HepG2 (cell line): ENCODE data around the gene SULT2B1. TPM values are rescaled to one million over a fixed set of nuclear protein-coding genes. Genes with fewer than 3 reads are reported as not detected.

ENCODE experiments used
- HCFC1 ChIP-seq: fragments of 150-350 bp; IDR thresholded peaks from 2 replicates; pipeline ENCODE4 v1.6.1; 2014; ENCODE audit warnings: low read depth, low read length
- NFYC ChIP-seq: IDR thresholded peaks from 2 replicates; pipeline ENCODE4 v1.6.1; 2016; ENCODE audit warnings: missing genetic modification reagents, missing compliant biosample characterization
- SMC3 ChIP-seq: IDR thresholded peaks from 2 replicates; pipeline ENCODE4 v1.6.1; 2011; ENCODE audit warnings: low read length, improper control_type of control experiment
- SP1 ChIP-seq, 2 experiments: fragments of 450-650 bp in 1 of 2; sonication (generic) in 1 of 2; formaldehyde crosslinking in 1 of 2; IDR thresholded peaks; 2 replicates each; pipeline versions ENCODE4 v1.4.0 to v1.6.1; 2016 to 2020; ENCODE audit warnings: missing genetic modification reagents in 1 of 2
- SP2 ChIP-seq: sonication (generic); formaldehyde crosslinking; IDR thresholded peaks from 2 replicates; pipeline ENCODE4 v1.5.1; 2020; ENCODE audit warnings: mild to moderate bottlenecking, missing genetic modification reagents
- SP4 ChIP-seq: sonication (generic); formaldehyde crosslinking; IDR thresholded peaks from 2 replicates; pipeline ENCODE4 v1.8.1; 2023; ENCODE audit warnings: mild to moderate bottlenecking, missing genetic modification reagents
- YY1 ChIP-seq: IDR thresholded peaks from 2 replicates; pipeline ENCODE4 v1.6.1; 2011; ENCODE audit warnings: low read length, low read depth, moderate library complexity, mild to moderate bottlenecking; ENCODE audit not compliant: insufficient read depth, insufficient replicate concordance
- ZNF44 ChIP-seq: sonication (generic); formaldehyde crosslinking; IDR thresholded peaks from 2 replicates; pipeline ENCODE4 v1.5.1; 2020; ENCODE audit warnings: mild to moderate bottlenecking, missing genetic modification reagents
- polyA plus RNA-seq, 8 experiments: library from polyadenylated mRNA; depleted of rRNA in 3 of 8; stranded (reverse) in 7 of 8; unstranded in 1 of 8; fragments of >200 nt; fragmentation: Illumina TruSeq in 4 of 8; extraction: Trizol in 4 of 8; gene quantifications; 2 replicates each; pipeline versions ENCODE4 v1.2.1 to v1.2.3, GENCODE V29; 2011 to 2016; ENCODE audit warnings: low read depth in 4 of 8, missing spikeins in 1 of 8, mixed read lengths in 1 of 8; ENCODE audit not compliant: insufficient read depth in 1 of 8
- total RNA-seq, 5 experiments: library from RNA; depleted of rRNA; stranded (reverse); fragments of >200 nt; fragmentation: Illumina TruSeq; extraction: Trizol; gene quantifications; 2 replicates each; pipeline ENCODE4 v1.2.3, GENCODE V29; 2016; ENCODE audit warnings: low read depth in 1 of 5
- TF ChIP-seq, protein P1 (sequence below): sonication (generic); formaldehyde crosslinking; IDR thresholded peaks from 2 replicates; pipeline ENCODE4 v1.8.1; 2022; ENCODE audit warnings: low read depth, mild to moderate bottlenecking, missing genetic modification reagents
- TF ChIP-seq, protein P2 (sequence below): sonication (generic); formaldehyde crosslinking; IDR thresholded peaks from 2 replicates; pipeline ENCODE4 v1.4.0; 2020; ENCODE audit warnings: missing genetic modification reagents
- TF ChIP-seq, protein P3 (sequence below): IDR thresholded peaks from 2 replicates; pipeline ENCODE4 v1.6.1; 2016; ENCODE audit warnings: mild to moderate bottlenecking
- TF ChIP-seq, protein P4 (sequence below): sonication (generic); formaldehyde crosslinking; IDR thresholded peaks from 2 replicates; pipeline ENCODE4 v1.4.0; 2020; ENCODE audit warnings: mild to moderate bottlenecking, missing genetic modification reagents
- TF ChIP-seq, protein P5 (sequence below): sonication (generic); formaldehyde crosslinking; IDR thresholded peaks from 2 replicates; pipeline ENCODE4 v1.4.0; 2020; ENCODE audit warnings: missing genetic modification reagents
- TF ChIP-seq, protein P6 (sequence below): sonication (generic); formaldehyde crosslinking; IDR thresholded peaks from 2 replicates; pipeline ENCODE4 v1.9.0; 2022; ENCODE audit warnings: missing genetic modification reagents, mild to moderate bottlenecking, borderline replicate concordance
- TF ChIP-seq, protein P7 (sequence below): sonication (generic); formaldehyde crosslinking; conservative IDR thresholded peaks from 2 replicates; pipeline ENCODE4 v1.4.0; 2020; ENCODE audit warnings: missing genetic modification reagents

The SULT2B1 gene
- total and polyA plus RNA-seq, 2 of the 13 experiments (the other 11 are each of a cell fraction or from before 2014, with no cell fraction given) = 0.13 TPM; not detected in 1

DNA sequence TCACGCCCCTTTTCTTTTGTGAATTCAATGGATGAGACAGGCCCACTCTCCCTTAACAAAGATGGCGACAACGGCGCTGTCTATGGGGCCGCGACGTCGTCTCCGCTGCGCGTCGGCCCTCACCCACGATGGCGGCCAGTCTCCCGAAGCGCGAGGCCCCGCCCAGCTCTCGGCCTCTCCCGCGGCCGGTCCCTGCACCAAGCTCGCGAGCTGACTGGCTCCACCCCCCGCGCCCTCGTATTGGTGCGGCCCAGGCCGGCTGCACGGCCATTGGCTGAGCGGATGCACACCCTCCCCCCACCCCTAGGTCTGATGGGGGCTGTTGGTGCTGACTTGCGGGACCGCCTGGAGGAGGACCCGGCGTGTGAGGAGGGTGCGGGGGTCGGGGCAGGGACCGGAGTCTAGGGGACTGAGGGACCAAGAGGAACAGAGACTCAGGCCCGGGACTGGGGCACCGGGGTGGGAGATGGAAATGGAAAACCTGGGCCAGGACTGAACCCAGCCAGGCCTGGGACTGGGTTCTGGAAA, 72.2 kb downstream of the SULT2B1 start (continued):
- TF ChIP-seq, protein P1, sequence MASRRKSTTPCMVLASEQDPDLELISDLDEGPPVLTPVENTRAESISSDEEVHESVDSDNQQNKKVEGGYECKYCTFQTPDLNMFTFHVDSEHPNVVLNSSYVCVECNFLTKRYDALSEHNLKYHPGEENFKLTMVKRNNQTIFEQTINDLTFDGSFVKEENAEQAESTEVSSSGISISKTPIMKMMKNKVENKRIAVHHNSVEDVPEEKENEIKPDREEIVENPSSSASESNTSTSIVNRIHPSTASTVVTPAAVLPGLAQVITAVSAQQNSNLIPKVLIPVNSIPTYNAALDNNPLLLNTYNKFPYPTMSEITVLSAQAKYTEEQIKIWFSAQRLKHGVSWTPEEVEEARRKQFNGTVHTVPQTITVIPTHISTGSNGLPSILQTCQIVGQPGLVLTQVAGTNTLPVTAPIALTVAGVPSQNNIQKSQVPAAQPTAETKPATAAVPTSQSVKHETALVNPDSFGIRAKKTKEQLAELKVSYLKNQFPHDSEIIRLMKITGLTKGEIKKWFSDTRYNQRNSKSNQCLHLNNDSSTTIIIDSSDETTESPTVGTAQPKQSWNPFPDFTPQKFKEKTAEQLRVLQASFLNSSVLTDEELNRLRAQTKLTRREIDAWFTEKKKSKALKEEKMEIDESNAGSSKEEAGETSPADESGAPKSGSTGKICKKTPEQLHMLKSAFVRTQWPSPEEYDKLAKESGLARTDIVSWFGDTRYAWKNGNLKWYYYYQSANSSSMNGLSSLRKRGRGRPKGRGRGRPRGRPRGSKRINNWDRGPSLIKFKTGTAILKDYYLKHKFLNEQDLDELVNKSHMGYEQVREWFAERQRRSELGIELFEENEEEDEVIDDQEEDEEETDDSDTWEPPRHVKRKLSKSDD = peak; percentile 96
- peak; percentile 99 for TF ChIP-seq YY1
- TF ChIP-seq HCFC1 = peak; percentile 57; the same call in 1 of the 2 replicates
- TF ChIP-seq, protein P2, sequence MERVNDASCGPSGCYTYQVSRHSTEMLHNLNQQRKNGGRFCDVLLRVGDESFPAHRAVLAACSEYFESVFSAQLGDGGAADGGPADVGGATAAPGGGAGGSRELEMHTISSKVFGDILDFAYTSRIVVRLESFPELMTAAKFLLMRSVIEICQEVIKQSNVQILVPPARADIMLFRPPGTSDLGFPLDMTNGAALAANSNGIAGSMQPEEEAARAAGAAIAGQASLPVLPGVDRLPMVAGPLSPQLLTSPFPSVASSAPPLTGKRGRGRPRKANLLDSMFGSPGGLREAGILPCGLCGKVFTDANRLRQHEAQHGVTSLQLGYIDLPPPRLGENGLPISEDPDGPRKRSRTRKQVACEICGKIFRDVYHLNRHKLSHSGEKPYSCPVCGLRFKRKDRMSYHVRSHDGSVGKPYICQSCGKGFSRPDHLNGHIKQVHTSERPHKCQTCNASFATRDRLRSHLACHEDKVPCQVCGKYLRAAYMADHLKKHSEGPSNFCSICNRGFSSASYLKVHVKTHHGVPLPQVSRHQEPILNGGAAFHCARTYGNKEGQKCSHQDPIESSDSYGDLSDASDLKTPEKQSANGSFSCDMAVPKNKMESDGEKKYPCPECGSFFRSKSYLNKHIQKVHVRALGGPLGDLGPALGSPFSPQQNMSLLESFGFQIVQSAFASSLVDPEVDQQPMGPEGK (CRISPR knock-in tag) = peak; percentile 66
- TF ChIP-seq, protein P3, sequence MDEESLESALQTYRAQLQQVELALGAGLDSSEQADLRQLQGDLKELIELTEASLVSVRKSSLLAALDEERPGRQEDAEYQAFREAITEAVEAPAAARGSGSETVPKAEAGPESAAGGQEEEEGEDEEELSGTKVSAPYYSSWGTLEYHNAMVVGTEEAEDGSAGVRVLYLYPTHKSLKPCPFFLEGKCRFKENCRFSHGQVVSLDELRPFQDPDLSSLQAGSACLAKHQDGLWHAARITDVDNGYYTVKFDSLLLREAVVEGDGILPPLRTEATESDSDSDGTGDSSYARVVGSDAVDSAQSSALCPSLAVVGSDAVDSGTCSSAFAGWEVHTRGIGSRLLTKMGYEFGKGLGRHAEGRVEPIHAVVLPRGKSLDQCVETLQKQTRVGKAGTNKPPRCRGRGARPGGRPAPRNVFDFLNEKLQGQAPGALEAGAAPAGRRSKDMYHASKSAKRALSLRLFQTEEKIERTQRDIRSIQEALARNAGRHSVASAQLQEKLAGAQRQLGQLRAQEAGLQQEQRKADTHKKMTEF (CRISPR knock-in tag) = peak; percentile 50; the same call in 1 of the 2 replicates
- TF ChIP-seq, protein P4, sequence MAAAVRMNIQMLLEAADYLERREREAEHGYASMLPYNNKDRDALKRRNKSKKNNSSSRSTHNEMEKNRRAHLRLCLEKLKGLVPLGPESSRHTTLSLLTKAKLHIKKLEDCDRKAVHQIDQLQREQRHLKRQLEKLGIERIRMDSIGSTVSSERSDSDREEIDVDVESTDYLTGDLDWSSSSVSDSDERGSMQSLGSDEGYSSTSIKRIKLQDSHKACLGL (CRISPR knock-in tag) = no peak
- TF ChIP-seq SP1 (IDR thresholded peaks at IDR 0.05) = no peak
- peak; percentile 51; the same call in 1 of the 2 replicates for TF ChIP-seq SP1 (CRISPR knock-in tag; IDR thresholded peaks at IDR 0.05)
- TF ChIP-seq NFYC (CRISPR knock-in tag) = peak; percentile 82
- no peak for TF ChIP-seq ZNF44
- TF ChIP-seq, protein P5, sequence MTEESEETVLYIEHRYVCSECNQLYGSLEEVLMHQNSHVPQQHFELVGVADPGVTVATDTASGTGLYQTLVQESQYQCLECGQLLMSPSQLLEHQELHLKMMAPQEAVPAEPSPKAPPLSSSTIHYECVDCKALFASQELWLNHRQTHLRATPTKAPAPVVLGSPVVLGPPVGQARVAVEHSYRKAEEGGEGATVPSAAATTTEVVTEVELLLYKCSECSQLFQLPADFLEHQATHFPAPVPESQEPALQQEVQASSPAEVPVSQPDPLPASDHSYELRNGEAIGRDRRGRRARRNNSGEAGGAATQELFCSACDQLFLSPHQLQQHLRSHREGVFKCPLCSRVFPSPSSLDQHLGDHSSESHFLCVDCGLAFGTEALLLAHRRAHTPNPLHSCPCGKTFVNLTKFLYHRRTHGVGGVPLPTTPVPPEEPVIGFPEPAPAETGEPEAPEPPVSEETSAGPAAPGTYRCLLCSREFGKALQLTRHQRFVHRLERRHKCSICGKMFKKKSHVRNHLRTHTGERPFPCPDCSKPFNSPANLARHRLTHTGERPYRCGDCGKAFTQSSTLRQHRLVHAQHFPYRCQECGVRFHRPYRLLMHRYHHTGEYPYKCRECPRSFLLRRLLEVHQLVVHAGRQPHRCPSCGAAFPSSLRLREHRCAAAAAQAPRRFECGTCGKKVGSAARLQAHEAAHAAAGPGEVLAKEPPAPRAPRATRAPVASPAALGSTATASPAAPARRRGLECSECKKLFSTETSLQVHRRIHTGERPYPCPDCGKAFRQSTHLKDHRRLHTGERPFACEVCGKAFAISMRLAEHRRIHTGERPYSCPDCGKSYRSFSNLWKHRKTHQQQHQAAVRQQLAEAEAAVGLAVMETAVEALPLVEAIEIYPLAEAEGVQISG (CRISPR knock-in tag) = peak; percentile 98
- no peak for TF ChIP-seq SMC3
- TF ChIP-seq SP2 (CRISPR knock-in tag) = peak; percentile 76
- peak; percentile 62; the same call in 1 of the 2 replicates for TF ChIP-seq SP4
- TF ChIP-seq, protein P6, sequence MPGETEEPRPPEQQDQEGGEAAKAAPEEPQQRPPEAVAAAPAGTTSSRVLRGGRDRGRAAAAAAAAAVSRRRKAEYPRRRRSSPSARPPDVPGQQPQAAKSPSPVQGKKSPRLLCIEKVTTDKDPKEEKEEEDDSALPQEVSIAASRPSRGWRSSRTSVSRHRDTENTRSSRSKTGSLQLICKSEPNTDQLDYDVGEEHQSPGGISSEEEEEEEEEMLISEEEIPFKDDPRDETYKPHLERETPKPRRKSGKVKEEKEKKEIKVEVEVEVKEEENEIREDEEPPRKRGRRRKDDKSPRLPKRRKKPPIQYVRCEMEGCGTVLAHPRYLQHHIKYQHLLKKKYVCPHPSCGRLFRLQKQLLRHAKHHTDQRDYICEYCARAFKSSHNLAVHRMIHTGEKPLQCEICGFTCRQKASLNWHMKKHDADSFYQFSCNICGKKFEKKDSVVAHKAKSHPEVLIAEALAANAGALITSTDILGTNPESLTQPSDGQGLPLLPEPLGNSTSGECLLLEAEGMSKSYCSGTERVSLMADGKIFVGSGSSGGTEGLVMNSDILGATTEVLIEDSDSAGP (CRISPR knock-in tag) = peak; percentile 54; the same call in 1 of the 2 replicates
- TF ChIP-seq, protein P7, sequence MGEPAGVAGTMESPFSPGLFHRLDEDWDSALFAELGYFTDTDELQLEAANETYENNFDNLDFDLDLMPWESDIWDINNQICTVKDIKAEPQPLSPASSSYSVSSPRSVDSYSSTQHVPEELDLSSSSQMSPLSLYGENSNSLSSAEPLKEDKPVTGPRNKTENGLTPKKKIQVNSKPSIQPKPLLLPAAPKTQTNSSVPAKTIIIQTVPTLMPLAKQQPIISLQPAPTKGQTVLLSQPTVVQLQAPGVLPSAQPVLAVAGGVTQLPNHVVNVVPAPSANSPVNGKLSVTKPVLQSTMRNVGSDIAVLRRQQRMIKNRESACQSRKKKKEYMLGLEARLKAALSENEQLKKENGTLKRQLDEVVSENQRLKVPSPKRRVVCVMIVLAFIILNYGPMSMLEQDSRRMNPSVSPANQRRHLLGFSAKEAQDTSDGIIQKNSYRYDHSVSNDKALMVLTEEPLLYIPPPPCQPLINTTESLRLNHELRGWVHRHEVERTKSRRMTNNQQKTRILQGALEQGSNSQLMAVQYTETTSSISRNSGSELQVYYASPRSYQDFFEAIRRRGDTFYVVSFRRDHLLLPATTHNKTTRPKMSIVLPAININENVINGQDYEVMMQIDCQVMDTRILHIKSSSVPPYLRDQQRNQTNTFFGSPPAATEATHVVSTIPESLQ (CRISPR knock-in tag) = no peak
